ENCODE measurements around the gene FOXP3.

DNA sequence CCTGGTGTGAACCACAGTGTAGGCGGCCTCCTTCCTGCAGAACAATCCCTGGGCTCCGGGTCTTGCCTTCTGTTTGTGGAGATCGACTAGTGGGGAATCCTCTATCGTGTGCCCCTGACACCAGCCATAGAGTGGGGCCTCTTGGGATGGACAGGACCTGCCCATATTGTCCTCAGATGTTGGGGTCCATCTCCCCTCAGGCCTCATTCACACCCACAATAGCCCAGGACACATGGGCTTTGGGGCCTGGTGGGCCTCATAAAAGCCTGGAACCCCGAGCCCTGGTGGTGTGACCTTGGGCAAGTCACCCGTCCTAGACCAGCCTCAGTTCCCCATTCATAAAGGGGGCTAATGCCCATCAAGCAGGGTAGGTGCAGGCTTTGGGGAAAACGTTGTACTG lies 25.7 kb upstream of the FOXP3 start:
- no peak for TF ChIP-seq EP300 (IDR thresholded peaks at IDR 0.05; ENCODE audit: borderline replicate concordance)
- TF ChIP-seq TCF12 (IDR thresholded peaks at IDR 0.05; ENCODE audit: low read depth), result no peak
- TF ChIP-seq, protein P1, sequence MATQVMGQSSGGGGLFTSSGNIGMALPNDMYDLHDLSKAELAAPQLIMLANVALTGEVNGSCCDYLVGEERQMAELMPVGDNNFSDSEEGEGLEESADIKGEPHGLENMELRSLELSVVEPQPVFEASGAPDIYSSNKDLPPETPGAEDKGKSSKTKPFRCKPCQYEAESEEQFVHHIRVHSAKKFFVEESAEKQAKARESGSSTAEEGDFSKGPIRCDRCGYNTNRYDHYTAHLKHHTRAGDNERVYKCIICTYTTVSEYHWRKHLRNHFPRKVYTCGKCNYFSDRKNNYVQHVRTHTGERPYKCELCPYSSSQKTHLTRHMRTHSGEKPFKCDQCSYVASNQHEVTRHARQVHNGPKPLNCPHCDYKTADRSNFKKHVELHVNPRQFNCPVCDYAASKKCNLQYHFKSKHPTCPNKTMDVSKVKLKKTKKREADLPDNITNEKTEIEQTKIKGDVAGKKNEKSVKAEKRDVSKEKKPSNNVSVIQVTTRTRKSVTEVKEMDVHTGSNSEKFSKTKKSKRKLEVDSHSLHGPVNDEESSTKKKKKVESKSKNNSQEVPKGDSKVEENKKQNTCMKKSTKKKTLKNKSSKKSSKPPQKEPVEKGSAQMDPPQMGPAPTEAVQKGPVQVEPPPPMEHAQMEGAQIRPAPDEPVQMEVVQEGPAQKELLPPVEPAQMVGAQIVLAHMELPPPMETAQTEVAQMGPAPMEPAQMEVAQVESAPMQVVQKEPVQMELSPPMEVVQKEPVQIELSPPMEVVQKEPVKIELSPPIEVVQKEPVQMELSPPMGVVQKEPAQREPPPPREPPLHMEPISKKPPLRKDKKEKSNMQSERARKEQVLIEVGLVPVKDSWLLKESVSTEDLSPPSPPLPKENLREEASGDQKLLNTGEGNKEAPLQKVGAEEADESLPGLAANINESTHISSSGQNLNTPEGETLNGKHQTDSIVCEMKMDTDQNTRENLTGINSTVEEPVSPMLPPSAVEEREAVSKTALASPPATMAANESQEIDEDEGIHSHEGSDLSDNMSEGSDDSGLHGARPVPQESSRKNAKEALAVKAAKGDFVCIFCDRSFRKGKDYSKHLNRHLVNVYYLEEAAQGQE (IDR thresholded peaks at IDR 0.05; ENCODE audit: low read depth), result no peak
- TF ChIP-seq RAD21 (IDR thresholded peaks at IDR 0.05; ENCODE audit: low read depth), result no peak
- TF ChIP-seq TEAD4 (IDR thresholded peaks at IDR 0.05), result no peak

All from Ishikawa (cell line).